H9 (cell line): ENCODE data around the gene IL3. TPM values are rescaled to one million over a fixed set of nuclear protein-coding genes. Genes with fewer than 3 reads are reported as not detected.
A peak's percentile ranks its signal among the peaks of the same experiment; 100 is the strongest.

Source experiments
- DNase-seq: peaks from one replicate; pipeline ENCODE4 v3.0.0-alpha.2; 2017
- H2AFZ ChIP-seq: one replicate; pipeline ENCODE4 v1.6.1; 2013; ENCODE audit warnings: mild to moderate bottlenecking, low read length, control low read depth, moderate library complexity
- H2AK5ac ChIP-seq: 2 replicates; pipeline ENCODE4 v1.6.1; 2013; ENCODE audit warnings: low read length, control low read depth, mixed read lengths; ENCODE audit not compliant: insufficient read length
- H2BK120ac ChIP-seq: one replicate; pipeline ENCODE4 v1.6.1; 2013; ENCODE audit warnings: low read depth, mild to moderate bottlenecking, low read length, control low read depth, inconsistent platforms; ENCODE audit not compliant: poor library complexity, severe bottlenecking
- H2BK12ac ChIP-seq: 2 replicates; pipeline ENCODE4 v1.6.1; 2013; ENCODE audit warnings: low read length, control low read depth, mixed read lengths, low read depth; ENCODE audit not compliant: insufficient read length
- H2BK15ac ChIP-seq: 2 replicates; pipeline ENCODE4 v1.6.1; 2013; ENCODE audit warnings: low read depth, low read length, control low read depth
- H2BK20ac ChIP-seq: one replicate; pipeline ENCODE4 v1.6.1; 2013; ENCODE audit warnings: low read depth, mild to moderate bottlenecking, low read length, control low read depth, inconsistent platforms; ENCODE audit not compliant: poor library complexity, severe bottlenecking
- H2BK5ac ChIP-seq: 2 replicates; pipeline ENCODE4 v1.6.1; 2013; ENCODE audit warnings: low read length, control low read depth, mixed read lengths; ENCODE audit not compliant: insufficient read length
- H3K14ac ChIP-seq: 2 replicates; pipeline ENCODE4 v1.6.1; 2013; ENCODE audit warnings: low read length, control low read depth; ENCODE audit not compliant: insufficient read depth
- H3K18ac ChIP-seq: 2 replicates; pipeline ENCODE4 v1.6.1; 2013; ENCODE audit warnings: low read depth, mild to moderate bottlenecking, mixed read lengths, low read length, control low read depth; ENCODE audit not compliant: insufficient read length
- H3K23ac ChIP-seq: 2 replicates; pipeline ENCODE4 v1.6.1; 2013; ENCODE audit warnings: low read length, control low read depth, mixed read lengths, low read depth; ENCODE audit not compliant: insufficient read length
- H3K23me2 ChIP-seq: 2 replicates; pipeline ENCODE4 v1.6.1; 2013; ENCODE audit warnings: low read depth, mild to moderate bottlenecking, mixed read lengths, low read length, control low read depth; ENCODE audit not compliant: insufficient read length, poor library complexity, severe bottlenecking
- H3K27ac ChIP-seq: 2 replicates; pipeline ENCODE4 v1.5.1; 2013; ENCODE audit warnings: low read length, control low read depth, mixed read lengths, low read depth; ENCODE audit not compliant: insufficient read length
- H3K27me3 ChIP-seq: 2 replicates; pipeline ENCODE4 v1.6.1; 2013; ENCODE audit warnings: low read length, control low read depth, inconsistent platforms; ENCODE audit not compliant: insufficient read depth
- H3K4ac ChIP-seq: 2 replicates; pipeline ENCODE4 v1.6.1; 2013; ENCODE audit warnings: low read depth, mild to moderate bottlenecking, control low read depth, inconsistent platforms, low read length, moderate library complexity
- H3K4me1 ChIP-seq: 2 replicates; pipeline ENCODE4 v1.6.1; 2013; ENCODE audit warnings: low read length, control low read depth, inconsistent platforms; ENCODE audit not compliant: insufficient read depth
- H3K4me2 ChIP-seq: 2 replicates; pipeline ENCODE4 v1.6.1; 2013; ENCODE audit warnings: low read length, control low read depth, mixed read lengths; ENCODE audit not compliant: insufficient read length, insufficient read depth
- H3K56ac ChIP-seq: 2 replicates; pipeline ENCODE4 v1.6.1; 2013; ENCODE audit warnings: low read depth, mild to moderate bottlenecking, mixed read lengths, low read length, control low read depth; ENCODE audit not compliant: insufficient read length
- H3K79me1 ChIP-seq: 2 replicates; pipeline ENCODE4 v1.6.1; 2013; ENCODE audit warnings: low read depth, mild to moderate bottlenecking, moderate library complexity, low read length, control low read depth, inconsistent platforms; ENCODE audit not compliant: insufficient read depth, poor library complexity, severe bottlenecking
- H3K79me2 ChIP-seq: 2 replicates; pipeline ENCODE4 v1.6.1; 2013; ENCODE audit warnings: low read length, control low read depth, inconsistent platforms; ENCODE audit not compliant: insufficient read depth
- H3K9ac ChIP-seq: 2 replicates; pipeline ENCODE4 v1.6.1; 2013; ENCODE audit warnings: low read length, control low read depth, mixed read lengths; ENCODE audit not compliant: insufficient read length; ENCODE audit errors: extremely low read depth
- H3K9me3 ChIP-seq: one replicate; pipeline ENCODE4 v1.6.1; 2013; ENCODE audit warnings: low read depth, low read length, inconsistent platforms; ENCODE audit not compliant: control insufficient read depth
- H3T11ph ChIP-seq: one replicate; pipeline ENCODE4 v1.6.1; 2013; ENCODE audit warnings: mild to moderate bottlenecking, low read length, control low read depth, inconsistent platforms
- H4K20me1 ChIP-seq: one replicate; pipeline ENCODE4 v1.6.1; 2013; ENCODE audit not compliant: control insufficient read depth, insufficient read length, insufficient read depth
- H4K5ac ChIP-seq: 2 replicates; pipeline ENCODE4 v1.6.1; 2013; ENCODE audit warnings: low read depth, mild to moderate bottlenecking, mixed read lengths, low read length, control low read depth; ENCODE audit not compliant: insufficient read length
- H4K8ac ChIP-seq: replicated peaks from 2 replicates; pipeline ENCODE4 v1.6.1; 2013; ENCODE audit warnings: low read length, control low read depth, mixed read lengths, low read depth; ENCODE audit not compliant: insufficient read length
- H4K91ac ChIP-seq: 2 replicates; pipeline ENCODE4 v1.6.1; 2013; ENCODE audit warnings: low read depth, mild to moderate bottlenecking, moderate library complexity, mixed read lengths, low read length, control low read depth; ENCODE audit not compliant: insufficient read length
- H3K27ac Mint-ChIP-seq, 3 experiments: 2 replicates in 2 of 3; 3 replicates in 1 of 3; pipeline ENCODE4 v1.8.0; 2020 to 2021; ENCODE audit warnings: mixed read lengths in 3 of 3, mild to moderate bottlenecking in 1 of 3, moderate library complexity in 1 of 3
- H3K27me3 Mint-ChIP-seq: 2 replicates; pipeline ENCODE4 v1.8.0; 2021; ENCODE audit warnings: low read depth, mild to moderate bottlenecking, moderate library complexity, mixed read lengths
- H3K36me3 Mint-ChIP-seq, 3 experiments: 2 replicates in 2 of 3; 3 replicates in 1 of 3; pipeline ENCODE4 v1.8.0; 2020 to 2021; ENCODE audit warnings: low read depth in 3 of 3, mixed read lengths in 3 of 3; ENCODE audit not compliant: insufficient read depth in 1 of 3
- H3K4me1 Mint-ChIP-seq, 2 experiments: 2 replicates each; pipeline ENCODE4 v1.8.0; 2020; ENCODE audit warnings: mixed read lengths in 2 of 2
- H3K4me3 Mint-ChIP-seq, 2 experiments: 2 replicates in 1 of 2; 3 replicates in 1 of 2; pipeline ENCODE4 v1.8.0; 2020 to 2021; ENCODE audit warnings: mild to moderate bottlenecking in 2 of 2, mixed read lengths in 2 of 2, moderate library complexity in 1 of 2
- H3K9me3 Mint-ChIP-seq, 2 experiments: 2 replicates in 1 of 2; 3 replicates in 1 of 2; pipeline ENCODE4 v1.8.0; 2020; ENCODE audit warnings: mild to moderate bottlenecking in 2 of 2, mixed read lengths in 2 of 2, moderate library complexity in 1 of 2
- CTCF ChIP-seq: fragments of 200-600 bp; sonication (generic); conservative IDR thresholded peaks from 3 replicates; pipeline ENCODE4 v1.8.0; 2021; ENCODE audit warnings: antibody characterized with exemption, mild to moderate bottlenecking
- WGBS: extraction: QIAGEN DNeasy Blood & Tissue Kit; methylation state at CpG from one replicate; pipeline ENCODE4 v1.1.7; 2013; ENCODE audit warnings: missing lambda C conversion rate, low lambda C conversion rate, mixed read lengths; ENCODE audit not compliant: insufficient read length; ENCODE audit errors: extremely low coverage; 5-methylcytosine and 5-hydroxymethylcytosine counted together
- total RNA-seq: library from RNA; stranded (reverse); gene quantifications from 2 replicates; pipeline ENCODE4 v1.2.1, GENCODE V29; 2021

IL3 gene
- total RNA-seq, 1 experiment from 2014 or later: not detected

DNA sequence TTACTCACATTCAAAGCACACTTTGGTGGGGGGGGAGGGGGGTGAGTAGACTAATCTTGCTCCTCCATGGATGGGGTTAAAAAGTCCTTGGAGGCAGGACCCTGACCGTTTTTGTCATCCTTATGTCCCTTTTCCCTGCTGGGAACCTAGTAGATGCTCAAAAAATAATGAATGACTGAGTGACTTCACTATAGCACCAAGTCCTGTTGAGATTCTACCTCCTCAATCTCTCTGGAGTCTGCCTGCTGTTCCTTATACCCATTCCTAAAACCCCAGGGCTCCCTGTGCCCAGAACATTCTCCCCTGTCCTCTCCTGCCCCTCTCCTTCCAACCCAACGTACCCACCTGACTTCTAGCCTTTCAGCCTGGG lies 10.9 kb downstream of the IL3 start:
- H3K9ac ChIP-seq: no peak overlapping the region
- H2BK20ac ChIP-seq: no peak overlapping the region
- H4K91ac ChIP-seq: no peak overlapping the region
- H3K56ac ChIP-seq: no peak overlapping the region
- peaks cover 4 to 5% of the 10 kb centered on the region in 2 experiments; a peak in 3 of 4 replicates for H3K4me1 Mint-ChIP-seq
- H3K18ac ChIP-seq: no peak overlapping the region
- H3T11ph ChIP-seq: no peak overlapping the region
- no peak overlapping the region for H3K4me2 ChIP-seq
- H4K20me1 ChIP-seq: no peaks in the 10 kb centered on the region
- no peak overlapping the region for H3K23ac ChIP-seq
- no peaks in the 10 kb centered on the region for H3K23me2 ChIP-seq
- H3K4ac ChIP-seq: no peak overlapping the region
- H3K27me3 ChIP-seq: no peaks in the 10 kb centered on the region
- no peak overlapping the region for H2AK5ac ChIP-seq
- no peak overlapping the region for H2AFZ ChIP-seq
- no peak overlapping the region for H2BK15ac ChIP-seq
- peak overlapping the region in 2 of 3 experiments; percentile 37 to 90; a peak in 2 of 7 replicates for H3K27ac Mint-ChIP-seq
- H3K79me2 ChIP-seq: no peaks in the 10 kb centered on the region
- no peaks in the 10 kb centered on the region for H3K79me1 ChIP-seq
- no peaks in the 10 kb centered on the region; a peak in 1 of 5 replicates for H3K9me3 Mint-ChIP-seq
- no peak overlapping the region for H4K8ac ChIP-seq
- H3K27ac ChIP-seq: no peak overlapping the region
- no peak overlapping the region for H4K5ac ChIP-seq
- H3K4me3 Mint-ChIP-seq: no peak overlapping the region
- H2BK5ac ChIP-seq: no peak overlapping the region
- WGBS: no CpG with 5 or more reads among the region's 2 CpGs
- H3K36me3 Mint-ChIP-seq: no peaks in the 10 kb centered on the region
- H2BK12ac ChIP-seq: no peak overlapping the region
- no peaks in the 10 kb centered on the region; the same call in none of the 2 replicates for H3K27me3 Mint-ChIP-seq
- no peak overlapping the region for H2BK120ac ChIP-seq
- DNase-seq: no peak
- TF ChIP-seq CTCF: no peak
- no peak overlapping the region for H3K14ac ChIP-seq
- H3K4me1 ChIP-seq: no peaks in the 10 kb centered on the region
- no peaks in the 10 kb centered on the region for H3K9me3 ChIP-seq
